NCI-H748 treated with DMSO at 0.1 percent for 48 hours (cell line): ENCODE results near the gene DDX27.

ENCODE experiments used
- DNase-seq: peaks from one replicate; lab custom pipeline; 2025; lab: John Stamatoyannopoulos, UW

The DDX27 gene

DNA sequence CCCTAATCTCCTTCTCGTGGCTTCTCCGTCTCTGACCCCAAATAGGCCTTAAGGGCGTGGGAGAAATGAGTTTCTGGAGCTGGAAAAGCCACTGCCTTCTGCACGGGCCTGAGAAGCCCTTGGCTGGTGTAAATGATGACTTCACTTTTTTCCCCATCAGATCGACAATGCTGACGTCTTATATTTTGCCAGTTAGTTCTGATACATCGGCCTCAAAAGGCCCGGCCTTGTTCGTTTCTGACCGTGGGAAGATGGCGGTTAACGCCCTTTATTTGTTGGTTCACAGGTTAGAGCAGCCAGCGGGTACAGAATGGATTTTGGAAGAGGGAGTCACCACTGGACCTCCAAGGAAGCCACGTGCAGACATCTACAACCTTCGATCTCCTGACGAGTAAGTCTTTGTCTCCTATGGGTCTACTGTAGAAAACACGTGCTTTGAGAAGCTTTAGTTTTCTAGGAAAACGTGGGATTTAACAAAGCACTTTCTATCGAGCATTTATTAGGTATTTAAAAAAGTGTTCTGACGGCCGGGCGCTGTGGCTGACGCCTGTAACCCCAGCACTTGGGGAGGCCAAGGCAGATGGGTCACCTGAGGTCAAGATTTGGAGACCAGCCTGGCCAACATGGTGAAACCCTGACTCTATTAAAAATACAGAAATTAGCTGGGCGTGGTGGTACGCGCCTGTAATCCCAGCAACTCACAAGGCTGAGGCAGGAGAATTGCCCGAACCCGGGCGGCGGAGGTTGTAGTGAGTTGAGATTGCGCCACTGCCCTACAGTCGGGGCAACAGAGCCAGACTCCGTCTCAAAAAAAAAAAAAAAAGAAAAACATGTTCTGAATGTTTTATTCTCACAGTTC is 59.8 kb downstream of the DDX27 start:
- peak; percentile 18 for DNase-seq

DNA sequence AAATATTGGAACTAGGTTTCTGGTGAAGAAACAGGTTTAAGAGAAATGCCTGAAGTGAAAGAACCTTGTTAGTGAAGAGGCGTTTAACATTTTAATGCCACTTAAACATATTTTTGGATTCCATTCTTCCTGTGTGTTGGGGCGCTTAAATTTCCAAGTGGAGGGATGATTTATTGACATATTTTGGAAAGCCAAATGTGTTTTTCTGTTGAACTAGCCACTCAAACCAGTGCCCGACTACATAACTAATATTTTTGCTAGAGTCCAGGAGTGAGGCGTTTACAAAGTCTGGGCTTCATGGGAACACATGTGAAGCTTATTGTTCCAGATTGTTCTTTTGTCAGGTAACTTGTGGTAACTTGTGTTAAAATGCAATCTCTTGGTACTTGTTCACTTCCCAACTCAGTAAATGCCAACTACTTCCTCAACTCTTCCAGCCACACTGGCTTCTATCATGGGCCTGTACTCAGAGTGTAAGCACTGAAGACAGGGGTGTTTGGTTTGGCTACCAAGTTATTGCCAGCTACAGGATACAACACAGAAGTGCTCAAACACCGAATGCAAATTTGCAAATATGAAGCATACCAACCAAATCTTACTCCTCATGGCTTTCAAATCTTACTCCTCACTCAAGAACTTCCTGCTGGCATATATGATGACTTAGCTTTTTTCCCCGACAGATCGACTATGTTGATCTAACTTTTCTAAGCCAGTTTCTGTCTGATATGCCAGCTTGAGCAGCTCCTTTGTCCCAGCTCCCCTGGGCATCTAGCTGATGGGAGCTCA is 60.7 kb downstream of the DDX27 start:
- no peak for DNase-seq

DNA sequence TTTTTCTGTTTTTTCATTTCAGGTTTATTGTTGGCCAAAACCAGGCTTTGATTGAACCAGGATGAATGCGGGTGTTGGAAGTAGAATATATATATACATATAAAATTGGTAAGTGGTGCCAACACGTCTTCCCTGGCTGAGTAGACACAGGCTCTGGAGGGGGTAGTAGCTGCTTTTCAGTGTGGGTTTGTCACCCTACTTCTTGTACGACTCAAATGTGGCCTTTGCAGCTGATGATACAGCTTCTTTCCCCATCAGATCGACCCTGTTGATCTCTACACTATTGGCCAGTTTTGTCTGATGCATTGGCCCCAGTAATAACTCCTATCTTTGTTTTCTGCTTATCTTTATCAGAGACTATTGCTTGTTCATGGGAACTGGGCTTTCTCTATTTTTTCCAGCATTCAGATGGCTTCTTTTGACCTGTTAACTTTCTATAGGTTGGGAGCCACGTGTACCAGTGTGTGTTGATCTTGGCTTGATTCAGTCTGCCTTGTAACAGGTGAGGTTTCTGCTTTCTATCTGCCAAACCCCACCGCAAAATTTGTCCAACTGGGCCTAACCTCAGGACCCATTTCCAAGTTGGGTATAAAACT is 61.3 kb downstream of the DDX27 start:
- no peak for DNase-seq

DNA sequence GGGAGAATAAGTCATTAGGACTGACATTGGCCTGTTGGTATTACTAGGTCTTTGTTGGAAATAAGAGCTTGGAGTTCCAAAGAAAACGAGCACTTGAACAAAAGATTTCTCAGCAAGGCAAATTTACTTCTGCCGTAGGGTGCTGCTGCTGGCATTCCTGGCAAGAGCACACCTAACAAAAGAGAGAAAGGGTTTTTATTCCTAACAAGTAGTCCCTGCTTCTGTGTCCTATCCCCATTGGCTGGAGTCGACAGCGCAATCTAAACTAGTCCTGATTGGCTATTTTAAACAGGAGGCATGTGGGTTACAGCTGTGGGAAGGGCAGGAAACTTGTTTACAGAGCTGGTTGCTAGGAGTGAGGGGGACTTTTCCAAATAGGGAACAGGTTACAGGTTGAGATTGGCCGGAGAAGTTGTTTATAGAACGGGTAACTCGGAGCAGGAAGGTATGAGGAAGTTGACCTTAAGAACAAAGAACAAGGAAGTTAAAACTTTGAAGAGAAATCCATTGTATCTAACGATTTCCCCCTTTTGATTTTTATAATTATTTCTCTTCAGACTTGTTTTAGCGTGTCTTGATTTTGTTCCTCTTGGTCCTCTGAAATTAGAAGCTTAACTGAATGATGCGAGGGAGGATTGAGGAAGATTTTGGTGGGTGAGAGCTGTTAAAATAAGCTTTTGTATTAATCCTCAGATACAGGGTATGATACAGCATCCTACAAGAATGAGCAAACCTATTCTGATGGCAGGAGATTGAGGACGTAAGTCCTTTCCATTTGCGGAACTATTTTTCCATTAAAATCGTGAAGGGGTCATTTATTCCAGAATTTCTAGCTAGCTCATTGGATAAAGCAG is 62.1 kb downstream of the DDX27 start:
- DNase-seq, result no peak

DNA sequence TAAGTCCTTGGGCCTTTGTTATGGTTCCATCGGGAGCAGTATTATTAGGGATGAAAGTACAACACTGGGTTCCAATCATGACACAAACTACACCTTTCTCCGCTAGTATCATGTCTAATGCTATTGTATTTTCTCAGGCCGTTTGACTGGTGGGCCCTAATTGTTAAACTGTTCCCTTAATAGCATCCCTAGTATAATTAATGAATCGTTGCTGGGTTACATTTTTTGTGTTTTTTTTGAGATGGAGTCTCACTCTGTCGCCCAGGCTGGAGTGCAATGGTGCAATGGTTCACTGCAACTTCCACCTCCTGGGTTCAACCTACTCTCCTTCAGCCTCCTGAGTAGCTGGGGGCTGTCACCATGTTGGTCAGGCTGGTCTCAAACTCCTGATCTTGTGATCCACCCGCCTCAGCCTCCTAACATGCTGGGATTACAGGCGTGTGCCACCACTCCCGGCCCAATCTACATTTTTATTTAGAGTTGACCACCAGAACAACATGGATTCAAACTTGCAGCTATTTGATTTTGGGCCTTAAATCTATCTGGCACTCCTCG is 62.8 kb downstream of the DDX27 start:
- DNase-seq, result no peak

DNA sequence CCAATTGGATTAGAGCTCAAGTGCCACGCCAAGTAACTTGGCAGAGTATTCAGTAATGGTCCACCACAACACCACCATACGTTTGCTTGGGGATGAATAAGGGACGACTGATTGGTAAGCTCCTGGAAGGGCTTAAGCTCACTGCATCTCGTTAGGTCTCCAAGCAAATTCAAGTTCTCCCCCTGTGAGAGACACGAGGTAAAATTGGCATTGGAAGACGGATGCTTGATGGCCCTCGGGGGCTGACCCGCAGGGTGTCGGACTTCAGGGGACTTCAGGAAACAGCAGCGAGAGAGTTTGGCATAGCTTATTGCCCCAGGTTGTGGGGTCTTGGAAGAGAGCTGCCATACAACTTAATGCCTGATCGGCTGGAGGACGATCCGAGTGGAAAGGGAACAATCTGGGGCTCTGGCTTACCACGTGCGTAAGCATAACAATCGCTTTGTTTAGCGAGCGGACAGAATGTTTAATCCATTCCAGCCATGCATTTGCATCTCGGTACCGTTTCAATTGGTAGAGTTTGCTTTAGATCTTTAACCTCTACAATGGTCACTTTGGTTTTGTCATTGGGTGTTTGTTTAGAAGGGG is 63.5 kb downstream of the DDX27 start:
- no peak for DNase-seq

DNA sequence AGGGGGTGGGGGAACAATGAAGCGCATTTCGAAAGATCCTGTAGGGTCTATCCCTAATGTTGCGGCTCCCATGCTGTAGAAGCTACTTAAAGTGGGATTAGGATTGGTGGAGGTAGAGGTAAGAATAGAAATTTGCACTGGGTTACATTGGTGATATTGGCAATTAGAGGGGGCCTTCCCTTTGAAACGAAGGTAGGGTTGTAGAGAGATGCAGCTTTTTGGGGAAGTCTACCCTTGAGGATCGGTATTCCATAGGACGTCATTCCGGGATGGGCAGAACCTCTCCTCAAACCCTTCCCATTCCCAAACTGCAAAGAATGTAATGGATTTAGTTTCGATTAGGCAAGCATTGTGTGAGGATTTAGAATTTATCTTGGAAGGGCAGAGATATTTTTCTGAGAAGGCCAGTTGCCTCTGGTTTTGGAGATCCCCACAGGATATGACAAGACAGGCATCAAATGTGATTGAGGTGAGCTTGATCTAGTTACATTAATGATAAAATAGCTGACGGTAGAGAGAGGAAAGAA is 64.0 kb downstream of the DDX27 start:
- DNase-seq, result no peak

DNA sequence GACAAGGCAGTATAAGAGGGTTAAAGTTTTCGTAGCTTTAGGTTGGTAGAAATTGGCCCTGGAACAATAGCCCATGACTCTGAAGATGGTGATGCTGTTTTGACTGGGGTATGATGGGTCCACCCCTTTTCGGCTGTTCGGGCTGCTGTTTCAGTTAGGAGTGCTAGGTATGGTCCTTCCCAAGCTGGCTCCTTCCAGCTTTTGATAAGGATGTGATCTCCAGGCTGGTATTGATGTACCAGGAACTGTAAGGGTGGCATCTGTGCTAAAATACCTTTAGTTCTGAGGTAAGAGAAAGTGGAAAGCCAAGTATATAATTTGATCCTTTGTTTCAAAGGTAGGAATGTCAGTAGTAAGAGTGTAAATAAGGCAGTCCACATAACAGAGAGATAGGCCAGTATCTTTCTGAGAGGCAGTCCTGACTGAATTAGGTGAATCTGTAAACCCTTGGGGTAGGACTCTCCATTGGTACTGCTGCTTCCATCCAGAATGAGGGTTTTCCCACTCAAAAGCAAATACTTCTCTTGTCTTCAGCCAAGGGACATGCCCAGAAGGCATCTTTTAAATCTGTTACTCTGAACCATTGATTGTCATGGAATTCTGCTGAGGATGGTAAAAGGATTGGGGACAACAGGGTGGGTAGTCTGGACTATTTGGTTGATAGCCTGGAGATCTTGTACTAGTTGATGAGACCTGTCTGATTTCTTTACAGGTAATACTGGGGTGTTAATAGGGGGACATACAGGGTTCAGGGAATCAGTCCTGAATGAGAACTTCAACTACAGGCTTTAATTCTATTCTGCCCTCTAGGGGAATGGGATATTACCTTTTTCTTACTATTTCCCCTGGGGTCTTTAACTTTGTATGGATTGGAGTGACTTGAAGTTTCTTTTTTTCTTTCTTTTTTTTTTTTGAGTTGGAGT is 64.7 kb downstream of the DDX27 start:
- DNase-seq, result no peak

DNA sequence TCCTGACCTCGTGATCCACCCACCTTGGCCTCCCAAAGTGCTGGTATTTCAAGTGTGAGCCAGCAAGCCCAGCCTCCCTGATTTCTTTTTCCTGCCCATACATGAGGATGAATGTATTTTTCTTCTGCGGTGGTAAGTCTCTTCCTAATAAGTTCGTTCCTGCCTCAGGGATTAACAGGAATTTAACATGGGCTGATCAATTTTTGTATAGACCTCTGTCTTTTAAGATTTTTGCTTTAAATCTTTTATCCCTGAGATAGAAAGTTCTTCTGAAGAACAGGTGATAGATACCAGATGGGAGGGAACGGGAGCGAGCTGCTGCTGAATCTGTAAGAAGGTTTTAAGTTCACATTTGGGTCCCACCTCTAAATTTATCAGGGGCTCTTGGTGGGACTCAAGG is 65.6 kb downstream of the DDX27 start:
- DNase-seq, result no peak

DNA sequence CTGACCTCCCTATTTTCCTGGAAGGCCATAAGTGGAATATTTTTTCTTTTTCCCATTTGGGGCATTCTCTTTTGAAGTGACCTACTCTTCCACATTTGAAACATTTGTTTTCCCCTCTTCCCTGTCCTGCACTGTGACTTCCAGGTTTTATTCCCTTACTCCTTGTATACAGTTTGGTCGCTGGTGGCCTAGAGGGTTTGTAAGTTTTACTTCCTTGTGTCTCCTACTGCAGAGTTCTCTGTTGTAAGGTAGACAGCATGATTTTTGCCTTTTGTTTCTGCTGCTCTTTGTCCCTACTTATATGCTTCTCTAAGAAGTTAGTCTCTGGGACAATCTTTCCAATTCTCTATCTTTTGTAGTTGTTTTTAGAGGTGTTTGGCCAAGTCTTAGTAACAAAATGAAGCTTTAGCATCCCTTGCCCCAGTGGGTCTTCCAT is 66.0 kb downstream of the DDX27 start:
- DNase-seq, result no peak

DNA sequence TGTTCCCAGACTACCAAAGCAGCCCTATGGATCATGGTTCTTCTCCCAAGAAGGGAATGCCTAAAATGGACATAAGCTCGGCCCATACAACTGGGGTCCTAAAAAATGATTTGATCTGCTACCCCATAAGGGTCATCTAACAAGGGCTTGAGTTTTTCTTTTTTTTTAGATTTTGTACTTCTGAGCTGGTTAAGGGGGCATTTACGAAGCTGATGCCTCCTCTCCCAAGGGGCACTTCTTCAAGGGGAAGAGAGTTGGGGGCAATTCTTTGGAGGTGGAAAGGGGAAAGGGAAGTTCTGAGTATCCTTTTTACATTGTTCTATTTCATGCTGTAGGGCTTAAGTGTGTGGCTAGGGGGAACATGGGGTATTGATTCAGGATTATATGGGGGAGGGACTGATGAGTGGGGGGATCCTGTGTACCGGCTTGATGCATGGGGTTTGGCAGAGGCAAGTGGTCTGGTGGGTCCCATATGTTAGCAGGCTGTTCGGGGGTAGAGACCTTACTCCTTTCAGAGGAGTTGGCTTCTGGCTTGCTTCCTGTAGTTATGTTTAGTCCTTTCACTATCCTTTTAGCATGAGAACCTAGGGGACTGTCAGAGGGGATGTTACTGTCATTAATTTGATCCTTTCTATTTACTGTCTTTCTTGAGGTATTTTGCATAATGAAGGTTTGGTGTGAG is 66.7 kb downstream of the DDX27 start:
- no peak for DNase-seq

DNA sequence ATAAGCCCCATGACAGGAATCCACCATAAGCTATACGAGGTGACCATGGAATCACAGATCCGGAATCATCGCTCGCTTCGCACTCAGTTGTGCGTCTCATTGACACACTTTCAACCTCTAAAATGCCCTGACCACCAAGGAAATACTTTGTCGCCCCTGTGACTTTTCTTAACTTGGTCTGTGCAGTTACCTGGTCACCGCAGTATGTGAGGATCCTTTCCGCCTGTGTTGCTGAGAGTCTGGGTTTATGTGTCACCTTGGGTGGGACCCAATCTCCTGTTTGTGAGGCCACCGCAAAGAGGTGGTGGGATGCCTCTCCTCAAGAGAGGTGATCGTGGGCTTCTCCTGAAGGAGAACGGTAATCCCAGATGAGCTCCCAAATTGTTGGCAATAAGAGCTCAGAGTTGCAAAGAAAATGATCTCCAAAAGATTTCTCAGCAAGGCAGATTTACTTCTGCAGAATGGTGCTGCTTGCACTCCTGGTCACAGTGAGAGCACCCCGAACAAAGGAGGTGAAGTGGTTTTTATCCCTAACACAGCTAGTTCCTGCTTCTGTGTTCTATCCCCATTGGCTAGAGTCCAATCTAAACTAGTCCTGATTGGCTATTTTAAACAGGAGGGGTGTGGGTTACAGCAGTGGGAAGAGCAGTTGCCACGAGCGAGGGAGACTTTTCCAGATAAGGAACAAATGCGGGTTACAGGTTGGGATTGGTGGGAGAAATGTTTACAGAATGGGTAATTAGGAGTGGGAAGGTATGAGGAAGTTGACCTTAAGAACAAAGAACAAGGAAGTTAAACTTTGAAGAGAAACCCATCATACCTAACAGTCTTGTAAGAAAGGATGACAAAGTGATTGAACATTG is 67.7 kb downstream of the DDX27 start:
- DNase-seq, result no peak

DNA sequence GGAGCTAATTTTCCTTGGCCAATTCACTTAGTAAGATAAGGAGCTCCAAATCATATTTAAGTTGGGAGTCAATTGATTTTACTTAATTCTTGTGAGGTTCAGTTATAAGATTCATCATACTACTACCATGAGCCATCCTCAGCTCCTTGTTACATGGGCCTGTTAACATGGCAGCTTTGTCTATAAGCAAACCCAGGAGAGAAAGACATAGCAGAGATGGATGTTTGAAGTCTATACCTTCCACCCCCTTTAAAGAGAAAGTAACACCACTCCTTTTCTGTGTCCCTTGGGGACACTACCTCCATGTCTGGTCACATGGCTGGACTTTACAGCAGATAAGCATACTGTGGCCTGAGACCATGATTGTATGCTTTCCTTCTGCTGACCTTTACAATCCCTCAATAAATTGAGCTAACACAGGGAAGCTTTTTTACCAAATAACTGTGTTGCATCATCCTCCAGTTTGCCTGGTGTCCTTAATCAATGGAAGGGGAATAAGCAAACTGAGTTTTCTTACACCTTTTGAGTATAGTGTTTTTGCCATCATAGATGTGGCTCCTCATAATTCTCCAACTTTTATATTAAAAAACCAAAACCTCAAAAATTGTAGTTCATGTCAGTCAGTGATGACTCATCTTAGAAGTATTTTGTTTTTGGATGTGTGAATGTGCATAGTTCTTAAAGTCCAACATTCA is 68.5 kb downstream of the DDX27 start:
- DNase-seq, result no peak

DNA sequence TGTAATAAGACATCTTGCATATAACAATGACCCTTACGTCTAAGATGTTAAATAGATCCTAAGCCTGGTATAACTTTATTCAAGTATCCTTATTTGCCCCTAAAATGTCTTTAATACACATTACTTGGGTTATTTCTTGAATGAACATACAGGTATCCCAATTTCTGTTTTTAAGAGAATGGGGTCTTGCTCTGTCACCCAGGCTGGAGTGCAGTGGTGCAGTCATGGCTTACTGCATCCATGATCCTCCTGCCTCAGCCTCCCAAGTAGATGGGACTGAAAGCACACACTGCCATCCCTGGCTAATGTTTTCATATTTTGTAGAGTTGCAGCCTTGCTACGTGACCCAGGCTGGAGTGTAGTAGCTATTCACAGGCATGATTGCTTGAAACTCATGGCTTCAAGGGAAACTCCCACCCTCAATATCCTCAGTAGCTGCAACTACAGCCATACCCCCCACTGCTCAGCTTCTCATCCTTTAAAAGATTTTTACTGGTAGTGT is 69.1 kb downstream of the DDX27 start:
- DNase-seq, result no peak

DNA sequence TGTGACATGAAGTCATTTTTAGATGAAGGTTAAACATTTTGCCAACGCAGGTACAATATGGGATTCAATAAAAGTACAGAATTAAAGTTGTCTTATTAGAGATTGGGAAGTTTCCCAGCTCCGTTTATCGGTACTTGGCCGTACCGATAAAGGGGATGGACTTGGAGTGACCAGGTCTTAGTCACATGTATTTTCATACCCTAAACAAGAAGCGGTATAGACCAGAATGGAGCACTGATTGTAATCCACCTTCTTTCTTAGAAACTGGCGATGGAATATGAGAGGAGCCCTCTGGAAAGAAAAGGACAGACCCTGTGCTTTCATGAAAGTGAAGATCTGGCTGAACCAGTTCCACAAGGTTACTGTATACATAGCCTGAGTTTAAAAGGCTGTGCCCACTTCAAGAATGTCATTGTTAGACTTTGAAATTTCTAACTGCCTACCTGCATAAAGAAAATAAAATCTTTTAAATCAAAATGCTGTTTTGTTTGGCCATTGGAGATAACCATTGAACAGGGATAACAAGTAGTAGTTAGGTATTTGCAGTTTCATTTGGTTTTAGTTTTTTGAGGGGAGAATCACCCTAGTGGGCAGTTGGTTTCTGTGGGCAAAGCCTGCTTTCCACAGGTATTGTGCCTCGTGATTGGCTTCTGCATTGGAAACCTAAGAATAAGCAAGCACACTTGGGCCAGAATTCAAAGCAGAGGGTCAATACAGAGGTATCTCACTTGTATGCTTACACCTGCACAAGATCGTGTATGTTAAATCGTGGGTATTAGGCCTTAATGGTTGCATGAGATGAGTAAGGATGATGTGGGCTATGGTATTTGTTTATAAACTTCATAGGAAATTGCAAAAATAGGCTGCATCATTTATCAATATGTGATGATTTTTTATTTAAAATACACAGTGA is 69.8 kb downstream of the DDX27 start:
- DNase-seq, result no peak

DNA sequence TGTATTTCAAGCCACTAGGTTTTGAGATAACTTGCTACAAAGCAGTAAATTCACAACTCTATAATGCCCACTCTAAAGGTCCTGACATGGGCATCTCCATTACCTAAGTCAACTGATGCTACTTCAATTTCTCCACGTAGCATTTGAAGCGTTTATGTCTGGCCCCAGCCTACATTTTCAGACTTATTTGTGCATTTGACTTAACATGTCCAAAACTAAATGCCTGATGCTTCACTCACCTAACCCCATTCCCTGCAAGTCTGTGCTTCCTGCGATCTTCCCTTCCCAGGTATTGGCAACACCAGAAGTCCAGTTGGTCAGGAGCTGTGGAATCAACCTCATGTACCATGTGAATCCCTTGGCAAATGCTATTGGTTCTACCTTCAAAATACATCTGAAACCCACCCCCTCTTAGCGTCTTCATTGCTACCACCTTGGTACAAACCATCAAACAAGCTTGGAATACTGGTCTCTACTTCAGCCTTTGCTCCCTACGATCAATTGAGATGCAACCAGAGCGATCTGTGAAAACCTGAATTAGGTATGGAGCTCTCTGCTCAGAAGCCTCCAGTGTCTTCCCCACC is 71.5 kb downstream of the DDX27 start:
- DNase-seq, result no peak
